Gastrocnemius medialis (tissue), 4 donors: ENCODE measurements around the gene ATP6V1B1. TPM values are rescaled to one million over a fixed set of nuclear protein-coding genes. Genes with fewer than 3 reads are reported as not detected.
A peak's percentile ranks its signal among the peaks of the same experiment; 100 is the strongest.

Experiments
- ATAC-seq, 2 donors: fragments of 150-250 bp; one replicate each; pipeline ENCODE4 v1.9.1; 2016
- DNase-seq, 2 donors: peaks; one replicate each; pipeline ENCODE4 v3.0.0-alpha.2; 2019
- H3K27ac ChIP-seq, 4 donors: fragments of 200-600 bp; sonication (generic); 1 replicate in 1 of 4; 2 replicates in 3 of 4; pipeline ENCODE4 v1.5.1; 2016 to 2018; ENCODE audit warnings: mild to moderate bottlenecking in 2 of 4, moderate library complexity in 1 of 4
- H3K27me3 ChIP-seq, 3 donors: fragments of 200-600 bp; sonication (generic) in 2 of 3; 1 replicate in 1 of 3; 2 replicates in 2 of 3; pipeline versions ENCODE4 v1.5.1 to v1.6.0; 2016 to 2019; ENCODE audit warnings: mild to moderate bottlenecking in 1 of 3, moderate library complexity in 1 of 3
- H3K36me3 ChIP-seq, 2 donors: fragments of 200-600 bp; sonication (generic) in 1 of 2; one replicate each; pipeline ENCODE4 v1.5.1; 2017 to 2018
- H3K4me1 ChIP-seq, 2 donors: fragments of 200-600 bp; sonication (generic) in 1 of 2; one replicate each; pipeline ENCODE4 v1.5.1; 2016 to 2017; ENCODE audit warnings: mild to moderate bottlenecking in 2 of 2
- H3K4me3 ChIP-seq, 4 donors: fragments of 200-600 bp; sonication (generic) in 3 of 4; 1 replicate in 1 of 4; 2 replicates in 3 of 4; pipeline ENCODE4 v1.5.1; 2016 to 2019; ENCODE audit warnings: mild to moderate bottlenecking in 2 of 4
- H3K9me3 ChIP-seq, 3 donors: fragments of 200-600 bp; sonication (generic) in 2 of 3; 1 replicate in 1 of 3; 2 replicates in 2 of 3; pipeline ENCODE4 v1.5.1; 2016 to 2019
- CTCF ChIP-seq, 5 experiments: fragments of 450-650 bp in 3 of 5; fragments of 200-600 bp in 2 of 5; sonication (generic) in 2 of 5; IDR thresholded peaks in 4 of 5; conservative IDR thresholded peaks in 1 of 5; 1 replicate in 4 of 5; 2 replicates in 1 of 5; pipeline ENCODE4 v1.5.1; 2016 to 2019; ENCODE audit warnings: antibody characterized with exemption in 5 of 5, mild to moderate bottlenecking in 3 of 5, moderate library complexity in 3 of 5
- POLR2A ChIP-seq, 2 donors: fragments of 450-650 bp; IDR thresholded peaks; one replicate each; pipeline ENCODE4 v1.6.1; 2017; ENCODE audit warnings: antibody characterized with exemption in 2 of 2, mild to moderate bottlenecking in 2 of 2, moderate library complexity in 2 of 2
- in situ Hi-C, 4 donors: fragments of 200-750 bp; cut with MboI; loops; one replicate each; pipeline versions ENCODE4 v1.15.0 to v1.8.0; 2017; ENCODE audit warnings: low sequenced_read_pairs in 4 of 4
- intact Hi-C: fragments of 100-400 bp; cut with DNase I; formaldehyde crosslinking; loops from one replicate; pipeline ENCODE4 v1.15.1; 2023; ENCODE audit warnings: low total_unique reads
- total RNA-seq, 4 donors: library from RNA; depleted of rRNA; stranded (reverse); fragments of >200 nt; gene quantifications; one replicate each; pipeline versions ENCODE4 v1.1.0 to v1.2.3, GENCODE V29; 2016

Gene ATP6V1B1
- total RNA-seq, 4 donors from 2014 or later, result 2.3 TPM; not detected in 3

GRCh38 chr2:70982971-70983370, 47.3 kb downstream of the ATP6V1B1 start:
- Histone ChIP-seq H3K27ac (no peak overlapping the region), H3K27me3 (no peaks in the 10 kb centered on the region), H3K4me3 (no peak overlapping the region), H3K9me3 (no peaks in the 10 kb centered on the region), H3K4me1 (peaks cover 0 to 2% of the 10 kb centered on the region in 2 donors), H3K36me3 (peaks cover 0 to 21% of the 10 kb centered on the region in 2 donors)
- DNase-seq (no peak), ATAC-seq (no peak)
- no peak for TF ChIP-seq POLR2A (IDR thresholded peaks at IDR 0.05)
- no peak for TF ChIP-seq CTCF (IDR thresholded peaks at IDR 0.05 in 4 of 5, conservative IDR thresholded peaks at IDR 0.05 in 1 of 5)
- in situ Hi-C loops, result no loop called here
- intact Hi-C loops, result no loop called here

GRCh38 chr2:70983506-70984227, 48.0 kb downstream of the ATP6V1B1 start:
- peaks cover 0 to 28% of the 10 kb centered on the region in 2 donors for H3K36me3 ChIP-seq
- no peaks in the 10 kb centered on the region for H3K9me3 ChIP-seq
- in situ Hi-C loops, result no loop called here
- H3K27ac ChIP-seq, result no peak overlapping the region
- no peak overlapping the region for H3K4me3 ChIP-seq
- DNase-seq, result no peak
- H3K27me3 ChIP-seq, result no peaks in the 10 kb centered on the region
- H3K4me1 ChIP-seq, result no peaks in the 10 kb centered on the region
- ATAC-seq, result no peak
- TF ChIP-seq POLR2A (IDR thresholded peaks at IDR 0.05) (no peak), CTCF (IDR thresholded peaks at IDR 0.05 in 4 of 5, conservative IDR thresholded peaks at IDR 0.05 in 1 of 5) (no peak)
- intact Hi-C loops, result no loop called here

- TF ChIP-seq POLR2A (IDR thresholded peaks at IDR 0.05), result no peak
- in situ Hi-C loops, result no loop called here
- intact Hi-C loops, result no loop called here
- Histone ChIP-seq H3K27me3 (no peaks in the 10 kb centered on the region), H3K9me3 (no peaks in the 10 kb centered on the region), H3K27ac (no peak overlapping the region), H3K4me1 (no peaks in the 10 kb centered on the region), H3K36me3 (peaks cover 0 to 34% of the 10 kb centered on the region in 2 donors), H3K4me3 (no peak overlapping the region)
- ATAC-seq (no peak), DNase-seq (no peak)
These were observed 48.5 kb downstream of the ATP6V1B1 start for GRCh38 chr2:70984228-70984575.

GRCh38 chr2:70984576-70985282, 49.0 kb downstream of the ATP6V1B1 start:
- no peaks in the 10 kb centered on the region for H3K4me1 ChIP-seq
- no peak for ATAC-seq
- in situ Hi-C loops (no loop called here), intact Hi-C loops (no loop called here)
- H3K36me3 ChIP-seq, result peaks cover 0 to 39% of the 10 kb centered on the region in 2 donors
- H3K27me3 ChIP-seq, result no peaks in the 10 kb centered on the region
- DNase-seq, result no peak
- no peaks in the 10 kb centered on the region for H3K9me3 ChIP-seq
- H3K27ac ChIP-seq, result no peak overlapping the region
- TF ChIP-seq CTCF (IDR thresholded peaks at IDR 0.05 in 4 of 5, conservative IDR thresholded peaks at IDR 0.05 in 1 of 5) (peak in 4 of 5 experiments; percentile 11 to 66 (median 48)), POLR2A (IDR thresholded peaks at IDR 0.05) (no peak)
- H3K4me3 ChIP-seq, result no peak overlapping the region

- TF ChIP-seq CTCF (IDR thresholded peaks at IDR 0.05 in 4 of 5, conservative IDR thresholded peaks at IDR 0.05 in 1 of 5) (no peak), POLR2A (IDR thresholded peaks at IDR 0.05) (no peak)
- intact Hi-C loops, result no loop called here
- H3K27ac ChIP-seq, result no peak overlapping the region
- in situ Hi-C loops, result no loop called here
- no peak for DNase-seq
- no peak for ATAC-seq
- no peaks in the 10 kb centered on the region for H3K27me3 ChIP-seq
- H3K36me3 ChIP-seq, result peaks cover 0 to 43% of the 10 kb centered on the region in 2 donors
- no peak overlapping the region for H3K4me3 ChIP-seq
- no peaks in the 10 kb centered on the region for H3K9me3 ChIP-seq
- no peaks in the 10 kb centered on the region for H3K4me1 ChIP-seq
These were observed 49.6 kb downstream of the ATP6V1B1 start for GRCh38 chr2:70985283-70985688.
